SU-DHL-6 (cell line): ENCODE measurements around the gene NFAT5.

Experiments
- H2AFZ ChIP-seq: fragments of 200-600 bp; sonication (generic); 2 replicates; pipeline ENCODE4 v1.6.1; 2014; ENCODE audit warnings: low read depth, mild to moderate bottlenecking, moderate library complexity, mixed read lengths, antibody characterized with exemption, low read length; ENCODE audit not compliant: severe bottlenecking
- H3F3A ChIP-seq: fragments of 200-600 bp; shearing (Covaris generic); 2 replicates; pipeline ENCODE4 v1.6.0; 2016; ENCODE audit warnings: antibody characterized with exemption, mild to moderate bottlenecking; ENCODE audit not compliant: insufficient read depth
- H3K27ac ChIP-seq: fragments of 200-600 bp; sonication (generic); 2 replicates; pipeline ENCODE4 v1.5.1; 2016; ENCODE audit warnings: low read depth, mild to moderate bottlenecking, low read length, moderate library complexity, mixed read lengths
- H3K27me3 ChIP-seq: fragments of 200-600 bp; sonication (generic), shearing (Covaris generic); 2 replicates; pipeline ENCODE4 v1.6.0; 2014; ENCODE audit warnings: mild to moderate bottlenecking, low read length
- H3K36me3 ChIP-seq: fragments of 200-600 bp; sonication (generic); 2 replicates; pipeline ENCODE4 v1.6.1; 2014; ENCODE audit warnings: mild to moderate bottlenecking, low read length, mixed read lengths
- H3K4me2 ChIP-seq: fragments of 300-600, 200-600 bp; shearing (Covaris generic), sonication (generic); 2 replicates; pipeline ENCODE4 v1.6.0; 2014; ENCODE audit warnings: low read length, low read depth, mild to moderate bottlenecking; ENCODE audit not compliant: poor library complexity, severe bottlenecking
- H3K4me3 ChIP-seq: fragments of 200-600 bp; sonication (generic); 2 replicates; pipeline ENCODE4 v1.5.1; 2014; ENCODE audit warnings: antibody characterized with exemption, low read length, mild to moderate bottlenecking, mixed read lengths; ENCODE audit not compliant: insufficient read depth, poor library complexity, severe bottlenecking
- H3K79me2 ChIP-seq: fragments of 200-600 bp; sonication (generic); 2 replicates; pipeline ENCODE4 v1.6.1; 2014; ENCODE audit warnings: mild to moderate bottlenecking, low read length, moderate library complexity; ENCODE audit not compliant: insufficient read depth
- H3K9ac ChIP-seq: fragments of 200-600 bp; sonication (generic); 2 replicates; pipeline ENCODE4 v1.7.0; 2014; ENCODE audit warnings: mild to moderate bottlenecking, low read length
- H3K9me2 ChIP-seq: fragments of 200-600 bp; sonication (generic); replicated peaks from 2 replicates; pipeline ENCODE4 v1.6.1; 2014; ENCODE audit warnings: low read length; ENCODE audit not compliant: insufficient read depth
- H3K9me3 ChIP-seq: fragments of 200-600 bp; sonication (generic); 2 replicates; pipeline ENCODE4 v1.6.1; 2014; ENCODE audit warnings: low read length, mixed read lengths; ENCODE audit not compliant: insufficient read depth
- H4K20me1 ChIP-seq: fragments of 200-600 bp; sonication (generic); 2 replicates; pipeline ENCODE4 v1.6.1; 2014; ENCODE audit warnings: low read depth, mild to moderate bottlenecking, antibody characterized with exemption, low read length, moderate library complexity, mixed read lengths
- CTCF ChIP-seq: fragments of 200-600 bp; sonication (generic); IDR thresholded peaks from one replicate; pipeline ENCODE4 v1.5.1; 2017; ENCODE audit warnings: antibody characterized with exemption, mild to moderate bottlenecking, low read length, moderate library complexity; ENCODE audit not compliant: insufficient read depth, poor library complexity, severe bottlenecking
- EZH2phosphoT487 ChIP-seq: fragments of 200-600 bp; sonication (generic), shearing (Covaris generic); conservative IDR thresholded peaks from 2 replicates; pipeline ENCODE4 v1.6.1; 2018; ENCODE audit warnings: mild to moderate bottlenecking, antibody characterized with exemption, low read length, moderate library complexity, mixed read lengths

NFAT5 gene

GRCh38 chr16:69745232-69745612 lies 179.5 kb downstream of the NFAT5 start:
- H3K9ac ChIP-seq = no peak overlapping the region
- TF ChIP-seq EZH2phosphoT487 (no peak), CTCF (no peak)
- H2AFZ ChIP-seq = no peak overlapping the region
- no peaks in the 10 kb centered on the region for H4K20me1 ChIP-seq
- H3K27me3 ChIP-seq = no peaks in the 10 kb centered on the region
- H3K9me2 ChIP-seq = no peaks in the 10 kb centered on the region
- no peaks in the 10 kb centered on the region for H3K9me3 ChIP-seq
- no peak overlapping the region for H3K4me2 ChIP-seq
- no peak overlapping the region for H3K4me3 ChIP-seq
- H3K27ac ChIP-seq = no peak overlapping the region
- H3K79me2 ChIP-seq = peaks cover 5% of the 10 kb centered on the region; the same call in 1 of the 2 replicates
- peaks cover 24% of the 10 kb centered on the region for H3K36me3 ChIP-seq
- no peaks in the 10 kb centered on the region for H3F3A ChIP-seq

- peaks cover 12% of the 10 kb centered on the region for H3K79me2 ChIP-seq
- H3K9me3 ChIP-seq = no peaks in the 10 kb centered on the region
- TF ChIP-seq EZH2phosphoT487 (no peak), CTCF (no peak)
- no peak overlapping the region for H2AFZ ChIP-seq
- no peaks in the 10 kb centered on the region for H3K27me3 ChIP-seq
- H3K27ac ChIP-seq = no peak overlapping the region
- H3K4me2 ChIP-seq = no peak overlapping the region
- H3F3A ChIP-seq = no peaks in the 10 kb centered on the region
- H3K36me3 ChIP-seq = peaks cover 31% of the 10 kb centered on the region
- no peaks in the 10 kb centered on the region for H4K20me1 ChIP-seq
- no peak overlapping the region for H3K4me3 ChIP-seq
- H3K9me2 ChIP-seq = no peaks in the 10 kb centered on the region
- no peak overlapping the region for H3K9ac ChIP-seq
These were observed 180.2 kb downstream of the NFAT5 start for GRCh38 chr16:69745959-69746358.

GRCh38 chr16:69747115-69747514 lies 181.3 kb downstream of the NFAT5 start:
- Histone ChIP-seq H3K27me3 (no peaks in the 10 kb centered on the region), H3K79me2 (peaks cover 18% of the 10 kb centered on the region), H4K20me1 (no peaks in the 10 kb centered on the region), H3K4me2 (no peak overlapping the region), H3F3A (no peaks in the 10 kb centered on the region), H3K9ac (no peak overlapping the region), H3K9me3 (no peaks in the 10 kb centered on the region), H3K27ac (no peak overlapping the region), H3K36me3 (peaks cover 28% of the 10 kb centered on the region), H2AFZ (no peak overlapping the region), H3K9me2 (no peaks in the 10 kb centered on the region), H3K4me3 (no peak overlapping the region)
- TF ChIP-seq CTCF = no peak
- no peak for TF ChIP-seq EZH2phosphoT487

GRCh38 chr16:69748694-69749345 lies 183.1 kb downstream of the NFAT5 start:
- Histone ChIP-seq H3K9me3 (no peaks in the 10 kb centered on the region), H3K27ac (no peak overlapping the region), H3K36me3 (peaks cover 20% of the 10 kb centered on the region), H3K9me2 (no peaks in the 10 kb centered on the region), H3K9ac (no peak overlapping the region), H3K4me2 (no peak overlapping the region), H3K4me3 (no peak overlapping the region), H3F3A (no peaks in the 10 kb centered on the region), H2AFZ (no peak overlapping the region), H4K20me1 (no peaks in the 10 kb centered on the region), H3K27me3 (no peaks in the 10 kb centered on the region), H3K79me2 (peaks cover 35% of the 10 kb centered on the region)
- TF ChIP-seq EZH2phosphoT487 (no peak), CTCF (no peak)
